IMR-90 (cell line): ENCODE data around the gene TBPL2. TPM values are rescaled to one million over a fixed set of nuclear protein-coding genes. Genes with fewer than 3 reads are reported as not detected.

Experiments used
- ATAC-seq: fragments of 200-7000 bp; cut with Tn5 transposase; 2 replicates; pipeline ENCODE4 v1.9.1; 2020; ENCODE audit warnings: low read depth, mild to moderate bottlenecking, moderate library complexity
- BruUV-seq: library from RNA; stranded (reverse); fragments of 400-500 nt; replicated peaks from 2 replicates; lab custom pipeline; 2021; lab: Mats Ljungman, UMichigan
- CTCF ChIA-PET: fragments of 300-600 bp; formaldehyde crosslinking; extraction: SDS; loops from one replicate; lab custom pipeline; 2021; ENCODE audit warnings: antibody characterized with exemption; lab: Yijun Ruan, JAX
- POLR2A ChIA-PET: fragments of 300-600 bp; sonication (Branson Sonifier 250); formaldehyde crosslinking; loops from one replicate; lab custom pipeline; 2022; ENCODE audit warnings: antibody characterized with exemption; ENCODE audit not compliant: unreplicated experiment; lab: Charles Lee
- DNase-seq: peaks from one replicate; pipeline ENCODE4 v3.0.0; 2013
- H2AFZ ChIP-seq: replicated peaks from 2 replicates; pipeline ENCODE3; 2013; ENCODE audit warnings: low read length, mild to moderate bottlenecking; ENCODE audit not compliant: poor library complexity
- H2AK5ac ChIP-seq: 2 replicates; pipeline ENCODE4 v1.6.1; 2013; ENCODE audit warnings: low read depth, low read length, inconsistent platforms
- H2AK9ac ChIP-seq: replicated peaks from 2 replicates; pipeline ENCODE3; 2013; ENCODE audit warnings: mild to moderate bottlenecking, low read depth, low read length, moderate library complexity; ENCODE audit not compliant: poor library complexity
- H2BK120ac ChIP-seq: 2 replicates; pipeline ENCODE4 v1.6.1; 2013; ENCODE audit warnings: low read depth, low read length, inconsistent platforms
- H2BK15ac ChIP-seq: 3 replicates; pipeline ENCODE4 v1.6.1; 2013; ENCODE audit warnings: low read depth, low read length, inconsistent platforms
- H2BK20ac ChIP-seq: 2 replicates; pipeline ENCODE4 v1.6.1; 2013; ENCODE audit warnings: low read depth, mild to moderate bottlenecking, inconsistent platforms, low read length, moderate library complexity
- H2BK5ac ChIP-seq: 2 replicates; pipeline ENCODE4 v1.6.1; 2013; ENCODE audit warnings: mild to moderate bottlenecking, low read depth, low read length, inconsistent platforms; ENCODE audit not compliant: poor library complexity, severe bottlenecking
- H3K14ac ChIP-seq: replicated peaks from 2 replicates; pipeline ENCODE4 v1.6.1; 2013; ENCODE audit warnings: low read depth, low read length, inconsistent platforms
- H3K18ac ChIP-seq: 2 replicates; pipeline ENCODE4 v1.6.1; 2013; ENCODE audit warnings: low read depth, low read length, control low read depth
- H3K23ac ChIP-seq: 2 replicates; pipeline ENCODE4 v1.6.1; 2013; ENCODE audit warnings: low read depth, low read length, inconsistent platforms
- H3K27ac ChIP-seq: 2 replicates; pipeline ENCODE4 v1.5.1; 2013; ENCODE audit warnings: mild to moderate bottlenecking, control low read depth, low read length; ENCODE audit not compliant: insufficient read depth
- H3K27me3 ChIP-seq: 2 replicates; pipeline ENCODE4 v1.6.1; 2013; ENCODE audit warnings: low read length; ENCODE audit not compliant: control insufficient read depth, insufficient read depth
- H3K36me3 ChIP-seq: 2 replicates; pipeline ENCODE4 v1.6.1; 2013; ENCODE audit warnings: low read length, mixed read lengths; ENCODE audit not compliant: control insufficient read depth, insufficient read depth
- H3K4ac ChIP-seq: 2 replicates; pipeline ENCODE4 v1.6.1; 2013; ENCODE audit warnings: low read depth, low read length, inconsistent platforms
- H3K4me1 ChIP-seq: 2 replicates; pipeline ENCODE4 v1.6.1; 2013; ENCODE audit warnings: low read length, mixed read lengths; ENCODE audit not compliant: control insufficient read depth, insufficient read depth
- H3K4me2 ChIP-seq: 2 replicates; pipeline ENCODE4 v1.6.1; 2013; ENCODE audit warnings: low read depth, mild to moderate bottlenecking, control low read depth, low read length, moderate library complexity
- H3K4me3 ChIP-seq: 2 replicates; pipeline ENCODE4 v1.5.1; 2013; ENCODE audit warnings: low read depth, mild to moderate bottlenecking, control low read depth, low read length, moderate library complexity; ENCODE audit not compliant: insufficient read depth
- H3K56ac ChIP-seq: 2 replicates; pipeline ENCODE4 v1.6.1; 2013; ENCODE audit warnings: low read length, inconsistent platforms; ENCODE audit not compliant: insufficient read depth; ENCODE audit errors: extremely low read depth
- H3K79me1 ChIP-seq, 2 experiments: 2 replicates each; pipeline ENCODE4 v1.6.1; 2013; ENCODE audit warnings: low read length in 2 of 2, inconsistent platforms in 1 of 2, low read depth in 1 of 2
- H3K9ac ChIP-seq: 2 replicates; pipeline ENCODE4 v1.6.1; 2013; ENCODE audit warnings: low read depth, low read length, control low read depth
- H3K9me1 ChIP-seq: 2 replicates; pipeline ENCODE4 v1.6.1; 2013; ENCODE audit warnings: low read length, inconsistent platforms; ENCODE audit not compliant: insufficient read depth
- H3K9me3 ChIP-seq: 2 replicates; pipeline ENCODE4 v1.6.1; 2013; ENCODE audit warnings: low read length; ENCODE audit not compliant: control insufficient read depth, insufficient read depth
- H4K20me1 ChIP-seq: 2 replicates; pipeline ENCODE4 v1.6.1; 2013; ENCODE audit warnings: low read length, inconsistent platforms; ENCODE audit not compliant: insufficient read depth
- H4K5ac ChIP-seq: 2 replicates; pipeline ENCODE4 v1.6.1; 2013; ENCODE audit warnings: mild to moderate bottlenecking, low read depth, low read length, control low read depth
- H4K8ac ChIP-seq, 2 experiments: 2 replicates each; pipeline ENCODE4 v1.6.1; 2013; ENCODE audit warnings: low read depth in 2 of 2, low read length in 2 of 2, control low read depth in 1 of 2, inconsistent platforms in 1 of 2
- H4K91ac ChIP-seq: 2 replicates; pipeline ENCODE4 v1.6.1; 2013; ENCODE audit warnings: low read depth, low read length, inconsistent platforms; ENCODE audit not compliant: insufficient read depth
- BHLHE40 ChIP-seq: fragments of 150-350 bp; IDR thresholded peaks from 2 replicates; pipeline ENCODE4 v1.6.1; 2016; ENCODE audit warnings: mild to moderate bottlenecking, low read depth, low read length
- POLR2A ChIP-seq: IDR thresholded peaks from 2 replicates; pipeline ENCODE4 v1.6.1; 2012; ENCODE audit warnings: mild to moderate bottlenecking, low read depth, low read length
- RAD21 ChIP-seq: IDR thresholded peaks from 2 replicates; pipeline ENCODE4 v1.6.1; 2012; ENCODE audit warnings: low read length, improper control_type of control experiment
- RCOR1 ChIP-seq: IDR thresholded peaks from 2 replicates; pipeline ENCODE4 v1.6.1; 2012; ENCODE audit warnings: mild to moderate bottlenecking, low read length, improper control_type of control experiment; ENCODE audit not compliant: insufficient replicate concordance
- RFX5 ChIP-seq: IDR thresholded peaks from 2 replicates; pipeline ENCODE4 v1.8.0; 2012; ENCODE audit warnings: low read depth, mild to moderate bottlenecking, low read length, moderate library complexity
- SMC3 ChIP-seq: fragments of 150-350 bp; IDR thresholded peaks from 2 replicates; pipeline ENCODE4 v1.6.1; 2016; ENCODE audit warnings: low read depth, mild to moderate bottlenecking, antibody characterized with exemption, low read length, moderate library complexity
- WGBS, 2 experiments: methylation state at CpG; one replicate each; pipeline versions ENCODE4 v1.1.5 to v1.1.7; 2013; ENCODE audit warnings: missing lambda C conversion rate in 2 of 2; ENCODE audit not compliant: insufficient read length in 1 of 2; ENCODE audit errors: extremely low coverage in 2 of 2; 5-methylcytosine and 5-hydroxymethylcytosine counted together
- dilution Hi-C: fragments of 300-500 bp; cut with HindIII; formaldehyde crosslinking; loops from one replicate; pipeline ENCODE4 v1.14.3; 2018; ENCODE audit warnings: low sequenced_read_pairs; ENCODE audit not compliant: unreplicated experiment
- in situ Hi-C: fragments of 300-500 bp; cut with MboI; formaldehyde crosslinking; loops from 3 replicates; pipeline ENCODE4 v1.14.3; 2019; ENCODE audit warnings: low sequenced_read_pairs, inconsistent platforms, mixed read lengths
- intact Hi-C: fragments of 100-400 bp; cut with micrococcal nuclease; formaldehyde crosslinking; loops from 2 replicates; pipeline ENCODE4 v1.10.0; 2022
- polyA plus RNA-seq, 3 experiments: library from polyadenylated mRNA; depleted of rRNA; stranded (reverse); fragments of >200 nt; gene quantifications; 2 replicates each; pipeline ENCODE4 v1.2.3, GENCODE V29; 2012; ENCODE audit warnings: low replicate concordance in 1 of 3
- total RNA-seq: library from RNA; depleted of rRNA; stranded (reverse); fragments of >200 nt; gene quantifications from 2 replicates; pipeline ENCODE4 v1.2.3, GENCODE V29; 2012
- TF ChIP-seq, protein P1 (sequence below): conservative IDR thresholded peaks from 2 replicates; pipeline ENCODE4 v1.5.1; 2012; ENCODE audit warnings: mild to moderate bottlenecking, low read depth, low read length, improper control_type of control experiment
- TF ChIP-seq, protein P2 (sequence below): fragments of 150-350 bp; IDR thresholded peaks from 2 replicates; pipeline ENCODE4 v1.6.1; 2017; ENCODE audit warnings: mild to moderate bottlenecking, antibody characterized with exemption, low read length, low read depth

Gene TBPL2
- total and polyA plus RNA-seq, 2 of the 4 experiments (the other 2 are of a cell fraction) = not detected

DNA sequence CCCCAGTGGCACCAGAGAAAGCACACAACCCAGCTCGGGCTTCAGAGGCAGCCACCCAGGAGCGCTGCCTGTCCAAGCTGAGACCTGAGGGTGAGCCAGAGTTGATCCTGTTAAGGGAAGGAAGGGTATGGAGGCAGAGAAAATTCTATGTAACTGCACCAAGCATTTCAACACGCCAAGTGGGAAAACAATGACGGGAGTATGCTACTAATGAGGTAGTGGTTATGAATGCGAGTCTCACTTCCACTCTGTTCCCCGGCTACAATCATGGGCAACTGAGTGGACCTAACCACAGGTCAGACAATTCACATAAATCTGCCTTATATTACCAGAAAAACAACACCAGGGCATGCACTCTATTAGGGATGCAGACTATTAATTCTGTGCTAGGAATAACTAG is 38.7 kb downstream of the TBPL2 start:
- H2AFZ ChIP-seq = no peak overlapping the region
- ChIA-PET POLR2A (no interaction called here), CTCF (no interaction called here)
- no TSS peak for BruUV-seq
- H3K9me1 ChIP-seq = peaks cover 8% of the 10 kb centered on the region; the same call in 1 of the 2 replicates
- H4K91ac ChIP-seq = no peak overlapping the region
- in situ Hi-C loops (no loop called here), dilution Hi-C loops (no loop called here), intact Hi-C loops (no loop called here)
- H3K56ac ChIP-seq = no peak overlapping the region
- no peak overlapping the region for H3K14ac ChIP-seq
- H2AK5ac ChIP-seq = no peak overlapping the region
- no peak overlapping the region for H2BK120ac ChIP-seq
- 86% methylated on average over 2 of the region's 6 CpGs; no CpG with 5 or more reads in 1 of the 2 experiments for WGBS, 2 experiments
- no peak overlapping the region for H4K5ac ChIP-seq
- DNase-seq = no peak
- no peak overlapping the region for H3K27ac ChIP-seq
- H3K27me3 ChIP-seq = no peaks in the 10 kb centered on the region
- no peak overlapping the region for H2AK9ac ChIP-seq
- ATAC-seq = no peak
- no peaks in the 10 kb centered on the region for H3K36me3 ChIP-seq
- H3K9me3 ChIP-seq = no peaks in the 10 kb centered on the region
- H3K23ac ChIP-seq = no peak overlapping the region
- peaks cover 23 to 36% of the 10 kb centered on the region in 2 experiments for H3K79me1 ChIP-seq
- peaks cover 2% of the 10 kb centered on the region; the same call in 1 of the 2 replicates for H3K4me1 ChIP-seq
- TF ChIP-seq, protein P1, sequence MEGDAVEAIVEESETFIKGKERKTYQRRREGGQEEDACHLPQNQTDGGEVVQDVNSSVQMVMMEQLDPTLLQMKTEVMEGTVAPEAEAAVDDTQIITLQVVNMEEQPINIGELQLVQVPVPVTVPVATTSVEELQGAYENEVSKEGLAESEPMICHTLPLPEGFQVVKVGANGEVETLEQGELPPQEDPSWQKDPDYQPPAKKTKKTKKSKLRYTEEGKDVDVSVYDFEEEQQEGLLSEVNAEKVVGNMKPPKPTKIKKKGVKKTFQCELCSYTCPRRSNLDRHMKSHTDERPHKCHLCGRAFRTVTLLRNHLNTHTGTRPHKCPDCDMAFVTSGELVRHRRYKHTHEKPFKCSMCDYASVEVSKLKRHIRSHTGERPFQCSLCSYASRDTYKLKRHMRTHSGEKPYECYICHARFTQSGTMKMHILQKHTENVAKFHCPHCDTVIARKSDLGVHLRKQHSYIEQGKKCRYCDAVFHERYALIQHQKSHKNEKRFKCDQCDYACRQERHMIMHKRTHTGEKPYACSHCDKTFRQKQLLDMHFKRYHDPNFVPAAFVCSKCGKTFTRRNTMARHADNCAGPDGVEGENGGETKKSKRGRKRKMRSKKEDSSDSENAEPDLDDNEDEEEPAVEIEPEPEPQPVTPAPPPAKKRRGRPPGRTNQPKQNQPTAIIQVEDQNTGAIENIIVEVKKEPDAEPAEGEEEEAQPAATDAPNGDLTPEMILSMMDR = no peak
- TF ChIP-seq, protein P2, sequence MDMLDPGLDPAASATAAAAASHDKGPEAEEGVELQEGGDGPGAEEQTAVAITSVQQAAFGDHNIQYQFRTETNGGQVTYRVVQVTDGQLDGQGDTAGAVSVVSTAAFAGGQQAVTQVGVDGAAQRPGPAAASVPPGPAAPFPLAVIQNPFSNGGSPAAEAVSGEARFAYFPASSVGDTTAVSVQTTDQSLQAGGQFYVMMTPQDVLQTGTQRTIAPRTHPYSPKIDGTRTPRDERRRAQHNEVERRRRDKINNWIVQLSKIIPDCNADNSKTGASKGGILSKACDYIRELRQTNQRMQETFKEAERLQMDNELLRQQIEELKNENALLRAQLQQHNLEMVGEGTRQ = no peak
- TF ChIP-seq RCOR1 = no peak
- TF ChIP-seq BHLHE40 = no peak
- TF ChIP-seq SMC3 = no peak
- TF ChIP-seq RAD21 = no peak
- TF ChIP-seq RFX5 = no peak
- TF ChIP-seq POLR2A = no peak
- no peak overlapping the region for H3K18ac ChIP-seq
- no peak overlapping the region for H2BK15ac ChIP-seq
- H2BK20ac ChIP-seq = no peak overlapping the region
- no peak overlapping the region for H3K9ac ChIP-seq
- no peak overlapping the region for H2BK5ac ChIP-seq
- H3K4me2 ChIP-seq = no peak overlapping the region
- no peak overlapping the region for H3K4ac ChIP-seq
- no peak overlapping the region for H4K8ac ChIP-seq
- H4K20me1 ChIP-seq = no peaks in the 10 kb centered on the region
- no peak overlapping the region for H3K4me3 ChIP-seq
